ENCODE results near the gene RASIP1. TPM values are rescaled to one million over a fixed set of nuclear protein-coding genes. Genes with fewer than 3 reads are reported as not detected.
"Not testable (repeated sequence)": the region's sequence is repeated elsewhere in the genome, so short reads cannot be mapped to it uniquely, and the experiment has no call there.

RASIP1 gene
- polyA plus RNA-seq, 4 donors, result 1.3 to 13.5 (median 4.1) TPM

DNA sequence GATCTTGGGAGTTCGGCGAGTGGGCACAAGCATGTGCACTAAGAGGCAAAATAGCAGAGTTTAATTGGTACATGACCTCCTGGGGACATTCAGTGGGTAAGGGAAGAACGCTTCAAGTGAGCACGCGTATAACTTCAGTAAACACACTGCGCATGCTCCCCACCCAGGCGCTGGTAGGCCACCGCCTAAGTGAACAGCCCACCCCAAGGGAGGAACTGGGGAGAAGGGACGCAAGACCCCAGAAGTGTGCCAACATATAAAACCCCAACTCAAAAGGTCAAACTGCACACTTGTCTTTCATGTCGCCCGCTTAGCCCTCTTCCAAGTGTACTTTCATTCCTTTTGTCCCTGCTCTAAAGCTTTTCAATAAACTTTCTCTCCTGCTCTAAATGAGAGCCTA is 57.1 kb downstream of the RASIP1 start:
- H3K27ac ChIP-seq (ENCODE audit: low read depth in 1 of 3, low read length in 2 of 3), result no peak overlapping the region
- 66 to 95% (median 89%) methylated on average over 11 of the region's 11 CpGs for WGBS, 3 donors
- peaks cover 0 to 50% (median 4%) of the 10 kb centered on the region in 3 donors for H3K4me1 ChIP-seq (ENCODE audit: control insufficient read depth in 3 of 3, insufficient read depth in 2 of 3, low read depth in 1 of 3, low read length in 2 of 3)
- DNase-seq, result peak in 1 of 2 donors; percentile 50
- H3K9me3 ChIP-seq (ENCODE audit: control insufficient read depth in 2 of 2, insufficient read depth in 1 of 2, low read depth in 1 of 2, low read length in 1 of 2), result no peaks in the 10 kb centered on the region
- H3K27me3 ChIP-seq (ENCODE audit: control insufficient read depth in 3 of 3, insufficient read depth in 3 of 3, low read length in 3 of 3), result no peaks in the 10 kb centered on the region
- peak overlapping the region in 1 of 3 donors; percentile 11 for H3K4me3 ChIP-seq (ENCODE audit: low read depth in 1 of 3, low read length in 3 of 3)
- FAIRE-seq, result no peak
- H3K36me3 ChIP-seq (ENCODE audit: control insufficient read depth in 3 of 3, insufficient read depth in 2 of 3, low read depth in 1 of 3, low read length in 3 of 3), result no peaks in the 10 kb centered on the region

DNA sequence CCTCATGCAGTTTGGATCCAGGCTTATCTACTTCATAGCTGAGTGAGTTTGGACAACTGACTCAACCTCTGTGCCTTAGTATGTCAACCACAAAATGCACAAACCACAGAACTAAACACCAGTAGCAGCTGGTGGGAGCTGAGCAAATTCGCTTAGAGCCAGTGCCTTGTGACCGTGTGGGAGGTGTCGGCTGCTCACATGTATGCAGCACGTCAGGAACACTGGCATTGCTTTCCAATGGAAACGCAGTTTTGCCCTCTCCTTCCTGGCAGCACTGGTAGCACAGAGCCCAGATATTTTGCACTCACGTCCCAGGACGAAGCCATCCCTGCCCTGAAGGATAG is 59.3 kb downstream of the RASIP1 start:
- WGBS, 3 donors, result 62 to 74% (median 71%) methylated on average over 7 of the region's 7 CpGs
- Histone ChIP-seq H3K4me3 (ENCODE audit: low read depth in 1 of 3, low read length in 3 of 3) (no peak overlapping the region), H3K9me3 (ENCODE audit: control insufficient read depth in 2 of 2, insufficient read depth in 1 of 2, low read depth in 1 of 2, low read length in 1 of 2) (no peaks in the 10 kb centered on the region), H3K27me3 (ENCODE audit: control insufficient read depth in 3 of 3, insufficient read depth in 3 of 3, low read length in 3 of 3) (no peaks in the 10 kb centered on the region), H3K4me1 (ENCODE audit: control insufficient read depth in 3 of 3, insufficient read depth in 2 of 3, low read depth in 1 of 3, low read length in 2 of 3) (peaks cover 0 to 53% (median 4%) of the 10 kb centered on the region in 3 donors), H3K36me3 (ENCODE audit: control insufficient read depth in 3 of 3, insufficient read depth in 2 of 3, low read depth in 1 of 3, low read length in 3 of 3) (no peaks in the 10 kb centered on the region), H3K27ac (ENCODE audit: low read depth in 1 of 3, low read length in 2 of 3) (no peak overlapping the region)
- FAIRE-seq, result no peak
- no peak for DNase-seq

DNA sequence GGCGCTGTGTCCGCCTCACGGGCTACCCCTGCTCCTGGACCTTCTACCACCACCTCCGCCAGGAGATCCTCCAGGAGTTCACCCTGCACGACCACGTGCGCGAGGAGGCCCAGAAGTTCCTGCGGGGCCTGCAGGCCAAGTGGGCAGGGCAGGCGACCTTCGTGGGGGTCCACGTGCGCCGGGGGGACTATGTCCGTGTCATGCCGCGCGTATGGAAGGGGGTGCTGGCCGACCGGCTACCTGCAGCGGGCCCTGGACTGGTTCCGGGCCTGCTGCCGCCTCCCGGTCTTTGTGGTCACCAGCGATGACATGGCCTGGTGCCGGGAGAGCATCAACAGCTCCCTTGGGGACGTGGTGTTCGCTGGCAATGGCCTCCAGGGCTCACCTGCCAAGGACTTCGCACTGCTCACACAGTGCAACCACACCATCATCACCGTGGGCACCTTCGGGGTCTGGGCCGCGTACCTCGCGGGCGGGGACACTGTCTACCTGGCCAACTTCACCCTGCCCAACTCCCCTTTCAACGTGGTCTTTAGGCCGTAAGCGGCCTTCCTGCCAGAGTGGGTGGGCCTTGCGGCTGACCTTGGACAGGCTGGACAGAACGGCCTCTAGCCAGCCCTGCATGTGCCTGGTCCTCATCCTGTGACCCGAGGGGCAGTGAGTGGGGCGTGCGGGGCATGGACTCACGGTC is 59.8 kb downstream of the RASIP1 start:
- peaks cover 0 to 53% (median 4%) of the 10 kb centered on the region in 3 donors for H3K4me1 ChIP-seq (ENCODE audit: control insufficient read depth in 3 of 3, insufficient read depth in 2 of 3, low read depth in 1 of 3, low read length in 2 of 3)
- no peak overlapping the region for H3K4me3 ChIP-seq (ENCODE audit: low read depth in 1 of 3, low read length in 3 of 3)
- no peaks in the 10 kb centered on the region for H3K36me3 ChIP-seq (ENCODE audit: control insufficient read depth in 3 of 3, insufficient read depth in 2 of 3, low read depth in 1 of 3, low read length in 3 of 3)
- no peaks in the 10 kb centered on the region for H3K27me3 ChIP-seq (ENCODE audit: control insufficient read depth in 3 of 3, insufficient read depth in 3 of 3, low read length in 3 of 3)
- FAIRE-seq (no peak), DNase-seq (no peak)
- no peaks in the 10 kb centered on the region for H3K9me3 ChIP-seq (ENCODE audit: control insufficient read depth in 2 of 2, insufficient read depth in 1 of 2, low read depth in 1 of 2, low read length in 1 of 2)
- WGBS, 3 donors, result 89 to 91% (median 89%) methylated on average over 41 to 45 of the region's 45 CpGs
- no peak overlapping the region for H3K27ac ChIP-seq (ENCODE audit: low read depth in 1 of 3, low read length in 2 of 3)

- not testable (repeated sequence) for H3K4me3 ChIP-seq (ENCODE audit: low read depth in 1 of 3, low read length in 3 of 3); H3K9me3 ChIP-seq (ENCODE audit: control insufficient read depth in 2 of 2, insufficient read depth in 1 of 2, low read depth in 1 of 2, low read length in 1 of 2); H3K36me3 ChIP-seq (ENCODE audit: control insufficient read depth in 3 of 3, insufficient read depth in 2 of 3, low read depth in 1 of 3, low read length in 3 of 3); H3K27me3 ChIP-seq (ENCODE audit: control insufficient read depth in 3 of 3, insufficient read depth in 3 of 3, low read length in 3 of 3); DNase-seq; H3K27ac ChIP-seq (ENCODE audit: low read depth in 1 of 3, low read length in 2 of 3); FAIRE-seq
- H3K4me1 ChIP-seq (ENCODE audit: control insufficient read depth in 3 of 3, insufficient read depth in 2 of 3, low read depth in 1 of 3, low read length in 2 of 3), result peaks cover 0 to 53% (median 4%) of the 10 kb centered on the region in 3 donors
- WGBS, 3 donors, result 89 to 94% (median 94%) methylated on average over 15 to 17 of the region's 19 CpGs
Measured at GRCh38 chr19:48680006-48680405, 60.4 kb downstream of the RASIP1 start.

GRCh38 chr19:48678201-48678600 is 62.2 kb downstream of the RASIP1 start:
- H3K36me3 ChIP-seq (ENCODE audit: control insufficient read depth in 3 of 3, insufficient read depth in 2 of 3, low read depth in 1 of 3, low read length in 3 of 3), result peaks cover 0 to 3% (median 0%) of the 10 kb centered on the region in 3 donors
- H3K4me3 ChIP-seq (ENCODE audit: low read depth in 1 of 3, low read length in 3 of 3), result no peak overlapping the region
- H3K9me3 ChIP-seq (ENCODE audit: control insufficient read depth in 2 of 2, insufficient read depth in 1 of 2, low read depth in 1 of 2, low read length in 1 of 2), result no peaks in the 10 kb centered on the region
- FAIRE-seq (no peak), DNase-seq (peak; percentile 91 to 98)
- H3K27me3 ChIP-seq (ENCODE audit: control insufficient read depth in 3 of 3, insufficient read depth in 3 of 3, low read length in 3 of 3), result no peaks in the 10 kb centered on the region
- 7 to 46% (median 35%) methylated on average over 4 of the region's 4 CpGs for WGBS, 3 donors
- H3K27ac ChIP-seq (ENCODE audit: low read depth in 1 of 3, low read length in 2 of 3), result peak overlapping the region; percentile 90 to 94 (median 91)
- peaks cover 0 to 44% (median 2%) of the 10 kb centered on the region in 3 donors for H3K4me1 ChIP-seq (ENCODE audit: control insufficient read depth in 3 of 3, insufficient read depth in 2 of 3, low read depth in 1 of 3, low read length in 2 of 3)

GRCh38 chr19:48676887-48677286 is 63.5 kb downstream of the RASIP1 start:
- Histone ChIP-seq H3K9me3 (ENCODE audit: control insufficient read depth in 2 of 2, insufficient read depth in 1 of 2, low read depth in 1 of 2, low read length in 1 of 2) (no peaks in the 10 kb centered on the region), H3K27ac (ENCODE audit: low read depth in 1 of 3, low read length in 2 of 3) (peak overlapping the region; percentile 73 to 94 (median 82)), H3K27me3 (ENCODE audit: control insufficient read depth in 3 of 3, insufficient read depth in 3 of 3, low read length in 3 of 3) (no peaks in the 10 kb centered on the region), H3K4me1 (ENCODE audit: control insufficient read depth in 3 of 3, insufficient read depth in 2 of 3, low read depth in 1 of 3, low read length in 2 of 3) (peaks cover 0 to 43% (median 2%) of the 10 kb centered on the region in 3 donors), H3K36me3 (ENCODE audit: control insufficient read depth in 3 of 3, insufficient read depth in 2 of 3, low read depth in 1 of 3, low read length in 3 of 3) (peaks cover 0 to 3% (median 0%) of the 10 kb centered on the region in 3 donors), H3K4me3 (ENCODE audit: low read depth in 1 of 3, low read length in 3 of 3) (no peak overlapping the region)
- 18 to 66% (median 45%) methylated on average over 13 of the region's 13 CpGs for WGBS, 3 donors
- DNase-seq (peak; percentile 91 to 95), FAIRE-seq (no peak)

DNA sequence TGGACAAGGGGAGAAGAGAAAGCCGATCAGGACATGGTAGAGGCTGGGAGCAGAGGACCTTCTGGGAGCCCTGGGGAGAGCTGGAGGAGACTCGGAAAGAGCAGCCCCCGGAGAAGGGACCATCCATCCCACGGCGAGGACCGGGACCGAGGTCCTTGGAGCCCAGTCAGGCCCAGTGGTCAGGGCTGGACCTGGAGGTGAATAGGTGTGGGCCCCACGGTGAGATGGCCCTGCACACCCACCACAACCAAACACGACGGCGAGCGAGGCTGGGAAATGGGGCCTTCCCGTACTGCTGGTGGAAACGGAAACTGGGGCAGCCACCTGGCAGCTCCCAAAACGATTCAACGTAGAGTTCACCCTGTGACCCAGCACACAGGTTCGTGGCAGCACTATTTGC is 63.9 kb downstream of the RASIP1 start:
- FAIRE-seq, result no peak
- Histone ChIP-seq H3K4me3 (ENCODE audit: low read depth in 1 of 3, low read length in 3 of 3) (no peak overlapping the region), H3K4me1 (ENCODE audit: control insufficient read depth in 3 of 3, insufficient read depth in 2 of 3, low read depth in 1 of 3, low read length in 2 of 3) (peaks cover 0 to 43% (median 2%) of the 10 kb centered on the region in 3 donors), H3K27me3 (ENCODE audit: control insufficient read depth in 3 of 3, insufficient read depth in 3 of 3, low read length in 3 of 3) (no peaks in the 10 kb centered on the region), H3K36me3 (ENCODE audit: control insufficient read depth in 3 of 3, insufficient read depth in 2 of 3, low read depth in 1 of 3, low read length in 3 of 3) (peaks cover 0 to 3% (median 0%) of the 10 kb centered on the region in 3 donors), H3K27ac (ENCODE audit: low read depth in 1 of 3, low read length in 2 of 3) (peak overlapping the region; percentile 73 to 94 (median 82)), H3K9me3 (ENCODE audit: control insufficient read depth in 2 of 2, insufficient read depth in 1 of 2, low read depth in 1 of 2, low read length in 1 of 2) (no peaks in the 10 kb centered on the region)
- 74 to 82% (median 78%) methylated on average over 17 of the region's 17 CpGs for WGBS, 3 donors
- DNase-seq, result no peak

- no peak for FAIRE-seq
- H3K4me1 ChIP-seq (ENCODE audit: control insufficient read depth in 3 of 3, insufficient read depth in 2 of 3, low read depth in 1 of 3, low read length in 2 of 3), result peaks cover 0 to 54% (median 2%) of the 10 kb centered on the region in 3 donors
- peak overlapping the region in 1 of 3 donors; percentile 94 for H3K27ac ChIP-seq (ENCODE audit: low read depth in 1 of 3, low read length in 2 of 3)
- WGBS, 3 donors, result 36 to 39% (median 39%) methylated on average over 28 of the region's 28 CpGs
- no peaks in the 10 kb centered on the region for H3K9me3 ChIP-seq (ENCODE audit: control insufficient read depth in 2 of 2, insufficient read depth in 1 of 2, low read depth in 1 of 2, low read length in 1 of 2)
- peak; percentile 87 to 93 for DNase-seq
- no peaks in the 10 kb centered on the region for H3K27me3 ChIP-seq (ENCODE audit: control insufficient read depth in 3 of 3, insufficient read depth in 3 of 3, low read length in 3 of 3)
- peaks cover 0 to 3% (median 0%) of the 10 kb centered on the region in 3 donors for H3K36me3 ChIP-seq (ENCODE audit: control insufficient read depth in 3 of 3, insufficient read depth in 2 of 3, low read depth in 1 of 3, low read length in 3 of 3)
- H3K4me3 ChIP-seq (ENCODE audit: low read depth in 1 of 3, low read length in 3 of 3), result no peak overlapping the region
Measured at GRCh38 chr19:48674921-48675824, 65.2 kb downstream of the RASIP1 start.
